B cell (primary cell): ENCODE measurements around the gene HOXB7. TPM values are rescaled to one million over a fixed set of nuclear protein-coding genes. Genes with fewer than 3 reads are reported as not detected.

Experiments
- ATAC-seq: fragments of 200-7000 bp; cut with Tn5 transposase; one replicate; pipeline ENCODE4 v1.10.0; 2021; ENCODE audit warnings: low read depth, mild to moderate bottlenecking, moderate number of reproducible peaks, moderate library complexity
- CTCF ChIA-PET: fragments of 350-600 bp; sonication (Branson Sonifier 250); formaldehyde crosslinking; loops from one replicate; lab custom pipeline; 2021; ENCODE audit warnings: antibody characterized with exemption, inconsistent platforms; lab: Charles Lee
- POLR2A ChIA-PET: fragments of 350-600 bp; sonication (Branson Sonifier 250); formaldehyde crosslinking; loops from one replicate; lab custom pipeline; 2021; ENCODE audit warnings: antibody characterized with exemption; lab: Charles Lee
- DNase-seq: peaks from one replicate; pipeline ENCODE4 v3.0.0; 2013
- H2AFZ ChIP-seq: 2 replicates; pipeline ENCODE4 v1.6.1; 2012; ENCODE audit warnings: mild to moderate bottlenecking, low read depth, low read length; ENCODE audit not compliant: insufficient read depth, poor library complexity, severe bottlenecking
- H3K27ac ChIP-seq, 2 donors: 1 replicate in 1 of 2; 2 replicates in 1 of 2; pipeline ENCODE4 v1.5.1; 2012 to 2013; ENCODE audit warnings: low read length in 2 of 2, mild to moderate bottlenecking in 2 of 2, moderate library complexity in 1 of 2
- H3K27me3 ChIP-seq, 4 experiments: fragments of 200-600 bp in 1 of 4; sonication (generic) in 1 of 4; replicated peaks in 1 of 4; 1 replicate in 2 of 4; 2 replicates in 2 of 4; pipeline versions ENCODE4 v1.6.1 to v1.7.0; 2013 to 2016; ENCODE audit warnings: low read length in 3 of 4, mild to moderate bottlenecking in 2 of 4, mixed read lengths in 1 of 4, moderate library complexity in 1 of 4; ENCODE audit not compliant: insufficient read depth in 4 of 4, control insufficient read depth in 3 of 4; ENCODE audit errors: control extremely low read depth in 1 of 4
- H3K36me3 ChIP-seq, 2 experiments: replicated peaks in 1 of 2; 1 replicate in 1 of 2; 2 replicates in 1 of 2; pipeline versions ENCODE4 v1.6.1 to v1.7.1; 2013; ENCODE audit warnings: low read length in 1 of 2; ENCODE audit not compliant: insufficient read depth in 2 of 2, control insufficient read depth in 1 of 2; ENCODE audit errors: control extremely low read depth in 1 of 2, extremely low read depth in 1 of 2
- H3K4me1 ChIP-seq, 2 donors: fragments of 200-600 bp in 1 of 2; sonication (generic) in 1 of 2; 1 replicate in 1 of 2; 2 replicates in 1 of 2; pipeline versions ENCODE4 v1.5.1 to v1.6.1; 2013 to 2017; ENCODE audit warnings: low read length in 2 of 2; ENCODE audit not compliant: control insufficient read depth in 2 of 2, insufficient read depth in 2 of 2
- H3K4me2 ChIP-seq: replicated peaks from 2 replicates; pipeline ENCODE3; 2012; ENCODE audit warnings: mild to moderate bottlenecking, low read depth, low read length; ENCODE audit not compliant: poor library complexity, severe bottlenecking
- H3K4me3 ChIP-seq, 5 experiments: fragments of 200-600 bp in 1 of 5; sonication (generic) in 1 of 5; 1 replicate in 3 of 5; 2 replicates in 2 of 5; pipeline versions ENCODE4 v1.5.1 to v1.7.0; 2011 to 2016; ENCODE audit warnings: low read length in 4 of 5, mild to moderate bottlenecking in 4 of 5, low read depth in 2 of 5, control low read depth in 1 of 5, moderate library complexity in 1 of 5; ENCODE audit not compliant: insufficient read depth in 1 of 5; ENCODE audit errors: control extremely low read depth in 1 of 5, extremely low read depth in 1 of 5
- H3K79me2 ChIP-seq: fragments of 200-600 bp; sonication (generic); one replicate; pipeline ENCODE4 v1.6.0; 2016; ENCODE audit warnings: low read length; ENCODE audit not compliant: control insufficient read depth, insufficient read depth
- H3K9ac ChIP-seq: fragments of 200-600 bp; sonication (generic); 2 replicates; pipeline ENCODE4 v1.6.1; 2017; ENCODE audit warnings: mild to moderate bottlenecking, low read length, moderate library complexity
- H3K9me3 ChIP-seq, 3 donors: one replicate each; pipeline versions ENCODE4 v1.6.1 to v1.7.1; 2013; ENCODE audit warnings: low read length in 2 of 3; ENCODE audit not compliant: control insufficient read depth in 2 of 3, insufficient read depth in 1 of 3; ENCODE audit errors: control extremely low read depth in 1 of 3
- H4K20me1 ChIP-seq: 2 replicates; pipeline ENCODE4 v1.6.0; 2012; ENCODE audit warnings: mild to moderate bottlenecking, low read length; ENCODE audit not compliant: insufficient read depth, control insufficient read depth, poor library complexity, severe bottlenecking
- H3K27ac Mint-ChIP-seq: one replicate; pipeline ENCODE4 v1.8.0; 2021; ENCODE audit warnings: mixed read lengths
- H3K27me3 Mint-ChIP-seq: one replicate; pipeline ENCODE4 v1.8.0; 2021; ENCODE audit warnings: mixed read lengths
- H3K4me1 Mint-ChIP-seq: one replicate; pipeline ENCODE4 v1.8.0; 2021; ENCODE audit warnings: mixed read lengths
- H3K4me3 Mint-ChIP-seq: one replicate; pipeline ENCODE4 v1.8.0; 2021; ENCODE audit warnings: mixed read lengths
- H3K9me3 Mint-ChIP-seq: one replicate; pipeline ENCODE4 v1.8.0; 2022; ENCODE audit warnings: mixed read lengths; ENCODE audit not compliant: insufficient read depth
- EZH2 ChIP-seq: IDR thresholded peaks from 2 replicates; pipeline ENCODE4 v1.6.1; 2012; ENCODE audit warnings: borderline replicate concordance, low read depth, mild to moderate bottlenecking, moderate library complexity, low read length; ENCODE audit not compliant: insufficient read depth, poor library complexity, severe bottlenecking
- WGBS: methylation state at CpG from one replicate; pipeline ENCODE4 v1.1.5; 2013; ENCODE audit warnings: missing lambda C conversion rate; ENCODE audit not compliant: insufficient coverage; 5-methylcytosine and 5-hydroxymethylcytosine counted together
- intact Hi-C: fragments of 100-400 bp; cut with micrococcal nuclease; formaldehyde crosslinking; loops from one replicate; pipeline ENCODE4 v1.10.0; 2022
- polyA plus RNA-seq: library from polyadenylated mRNA; depleted of rRNA; stranded (reverse); fragments of >200 nt; gene quantifications from 2 replicates; pipeline ENCODE4 v1.2.3, GENCODE V29; 2012
- total RNA-seq, 2 donors: library from RNA; stranded (reverse); fragments of 120-200 nt in 1 of 2; gene quantifications; 1 replicate in 1 of 2; 2 replicates in 1 of 2; pipeline versions ENCODE4 v1.2.3 to v1.2.4, GENCODE V29; 2013 to 2022
- TF ChIP-seq, protein P1 (sequence below): fragments of 200-600 bp; IDR thresholded peaks from one replicate; pipeline ENCODE4 v1.8.0; 2022; ENCODE audit warnings: antibody characterized with exemption, mild to moderate bottlenecking

HOXB7 gene
- total and polyA plus RNA-seq, 2 donors (not counting 1 experiment from before 2014, with no cell fraction given), result 0.25 to 1.3 TPM

- no peaks in the 10 kb centered on the region for H4K20me1 ChIP-seq
- CTCF ChIA-PET, result interaction anchor here (0.9 kb wide), 1 partner anchor 29 kb away, joined by 3 read pairs; no protein-coding TSS in a partner anchor
- H3K79me2 ChIP-seq, result no peaks in the 10 kb centered on the region
- Mint-ChIP-seq H3K4me1 (peaks cover 41% of the 10 kb centered on the region), H3K27ac (peak overlapping the region; percentile 68), H3K27me3 (peaks cover 72% of the 10 kb centered on the region), H3K4me3 (peak overlapping the region; percentile 92), H3K9me3 (no peaks in the 10 kb centered on the region)
- WGBS, result 4% methylated on average over 34 of the region's 36 CpGs
- H3K4me3 ChIP-seq, result peak overlapping the region in 4 of 5 experiments; percentile 56 to 96 (median 87)
- H3K4me1 ChIP-seq, result peaks cover 52 to 71% of the 10 kb centered on the region in 2 donors
- peak overlapping the region; percentile 88 for H3K9ac ChIP-seq
- no peak for ATAC-seq
- no peak overlapping the region for H3K27ac ChIP-seq
- DNase-seq, result peak; percentile 47
- peaks cover under 1 to 86% (median 63%) of the 10 kb centered on the region in 4 experiments for H3K27me3 ChIP-seq
- peak overlapping the region; percentile 100 for H3K4me2 ChIP-seq
- no peak for TF ChIP-seq EZH2
- TF ChIP-seq, protein P1, sequence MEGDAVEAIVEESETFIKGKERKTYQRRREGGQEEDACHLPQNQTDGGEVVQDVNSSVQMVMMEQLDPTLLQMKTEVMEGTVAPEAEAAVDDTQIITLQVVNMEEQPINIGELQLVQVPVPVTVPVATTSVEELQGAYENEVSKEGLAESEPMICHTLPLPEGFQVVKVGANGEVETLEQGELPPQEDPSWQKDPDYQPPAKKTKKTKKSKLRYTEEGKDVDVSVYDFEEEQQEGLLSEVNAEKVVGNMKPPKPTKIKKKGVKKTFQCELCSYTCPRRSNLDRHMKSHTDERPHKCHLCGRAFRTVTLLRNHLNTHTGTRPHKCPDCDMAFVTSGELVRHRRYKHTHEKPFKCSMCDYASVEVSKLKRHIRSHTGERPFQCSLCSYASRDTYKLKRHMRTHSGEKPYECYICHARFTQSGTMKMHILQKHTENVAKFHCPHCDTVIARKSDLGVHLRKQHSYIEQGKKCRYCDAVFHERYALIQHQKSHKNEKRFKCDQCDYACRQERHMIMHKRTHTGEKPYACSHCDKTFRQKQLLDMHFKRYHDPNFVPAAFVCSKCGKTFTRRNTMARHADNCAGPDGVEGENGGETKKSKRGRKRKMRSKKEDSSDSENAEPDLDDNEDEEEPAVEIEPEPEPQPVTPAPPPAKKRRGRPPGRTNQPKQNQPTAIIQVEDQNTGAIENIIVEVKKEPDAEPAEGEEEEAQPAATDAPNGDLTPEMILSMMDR, result no peak
- intact Hi-C loops, result loop anchor here (2.0 to 5.0 kb wide), 2 partner anchors 15 to 35 kb away; partner anchors contain the start of gene HOXB4
- H2AFZ ChIP-seq, result peak overlapping the region; percentile 69
- POLR2A ChIA-PET, result interaction anchor here (0.7 kb wide), 1 partner anchor 11 kb away, joined by 10 read pairs; no protein-coding TSS in a partner anchor
- H3K36me3 ChIP-seq, result no peaks in the 10 kb centered on the region
- H3K9me3 ChIP-seq, result peaks cover 0 to 34% (median 0%) of the 10 kb centered on the region in 3 donors
These were observed 1.1 kb upstream of the HOXB7 start for GRCh38 chr17:48611681-48612455.

DNA sequence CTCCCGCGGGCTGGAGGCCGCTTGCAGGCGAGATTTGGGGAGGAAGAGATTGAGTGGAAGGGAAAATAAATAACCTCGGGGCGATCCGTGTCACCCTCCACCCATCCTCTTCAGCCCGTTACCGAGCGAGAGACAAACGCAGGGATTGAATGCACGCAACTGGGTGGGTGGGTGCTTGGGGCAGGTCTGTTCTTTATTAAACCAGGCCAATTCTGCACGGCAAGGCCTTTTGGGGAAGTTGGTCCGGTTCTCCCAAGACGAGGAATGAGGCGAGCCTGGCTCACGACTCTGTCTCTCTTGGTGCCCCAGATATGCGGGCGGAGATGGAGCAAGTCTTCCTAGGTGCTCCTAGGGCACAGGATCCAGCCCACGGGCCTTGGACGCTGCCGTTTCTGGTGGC, 396 bp upstream of the HOXB7 start:
- H3K9me3 Mint-ChIP-seq, result no peaks in the 10 kb centered on the region
- intact Hi-C loops, result loop anchor here (2.0 to 5.0 kb wide), 2 partner anchors 14 to 34 kb away; partner anchors contain the start of gene HOXB4
- H2AFZ ChIP-seq, result peak overlapping the region; percentile 95

More for the DNA sequence above, 396 bp upstream of the HOXB7 start:
- peaks cover 72% of the 10 kb centered on the region for H3K27me3 Mint-ChIP-seq
- peaks cover 0 to 31% (median 0%) of the 10 kb centered on the region in 3 donors for H3K9me3 ChIP-seq
- no peaks in the 10 kb centered on the region for H3K36me3 ChIP-seq
- TF ChIP-seq EZH2, result no peak
- TF ChIP-seq, protein P1, result no peak
- under 1% methylated on average over 17 of the region's 22 CpGs for WGBS
- ATAC-seq, result peak; percentile 26
- H3K4me1 ChIP-seq, result peaks cover 52 to 65% of the 10 kb centered on the region in 2 donors
- no peak for DNase-seq
- no peaks in the 10 kb centered on the region for H3K79me2 ChIP-seq
- peaks cover 39% of the 10 kb centered on the region for H3K4me1 Mint-ChIP-seq
- H3K4me3 ChIP-seq, result peak overlapping the region; percentile 36 to 96 (median 87)
- no peaks in the 10 kb centered on the region for H4K20me1 ChIP-seq
- no peak overlapping the region for H3K27ac ChIP-seq
- peak overlapping the region; percentile 92 for H3K4me3 Mint-ChIP-seq
- peaks cover 2 to 85% (median 62%) of the 10 kb centered on the region in 4 experiments for H3K27me3 ChIP-seq
- peak overlapping the region; percentile 88 for H3K9ac ChIP-seq
- ChIA-PET CTCF (no interaction called here), POLR2A (no interaction called here)
- H3K27ac Mint-ChIP-seq, result peak overlapping the region; percentile 69
- peak overlapping the region; percentile 100 for H3K4me2 ChIP-seq
